Fibroblast of skin of right quadriceps (primary cell): Measurements from ENCODE around the gene HLA-DMB.

Source experiments
- DNase-seq: peaks from one replicate; pipeline ENCODE4 v3.0.0-alpha.2; 2013

The HLA-DMB gene

DNA sequence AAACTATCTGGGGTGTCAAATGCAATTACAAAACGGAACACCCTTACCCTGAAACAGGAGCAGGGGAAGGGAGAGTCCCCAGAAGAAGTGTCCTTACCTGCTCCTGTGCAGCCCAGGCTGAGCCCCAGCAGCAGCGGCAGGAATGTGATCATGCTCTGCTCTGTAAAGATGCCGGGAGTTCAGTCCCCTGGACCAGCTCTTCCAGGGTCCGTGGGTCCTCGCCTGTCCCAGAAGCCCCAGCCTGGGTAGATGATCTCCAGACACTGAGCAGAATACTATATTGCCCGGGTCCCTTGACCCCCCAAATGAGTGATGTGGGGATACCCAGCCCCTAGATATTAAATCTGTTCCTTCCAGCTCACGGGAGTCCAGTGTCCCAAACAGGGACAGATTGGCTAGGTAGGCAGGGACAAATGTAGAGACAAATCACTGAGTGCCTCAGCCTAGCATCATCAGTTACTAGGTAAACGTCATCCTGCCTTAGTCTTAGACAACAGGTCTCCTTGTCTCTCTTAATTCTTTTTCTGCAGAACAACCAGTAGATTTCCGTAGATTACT is at the start of gene HLA-DMB:
TSS of gene HLA-DMB (minus strand) at position 373 of the 558 bp plus-strand sequence. CDS start at position 152, 221 bp downstream.
- peak; percentile 31 for DNase-seq

DNA sequence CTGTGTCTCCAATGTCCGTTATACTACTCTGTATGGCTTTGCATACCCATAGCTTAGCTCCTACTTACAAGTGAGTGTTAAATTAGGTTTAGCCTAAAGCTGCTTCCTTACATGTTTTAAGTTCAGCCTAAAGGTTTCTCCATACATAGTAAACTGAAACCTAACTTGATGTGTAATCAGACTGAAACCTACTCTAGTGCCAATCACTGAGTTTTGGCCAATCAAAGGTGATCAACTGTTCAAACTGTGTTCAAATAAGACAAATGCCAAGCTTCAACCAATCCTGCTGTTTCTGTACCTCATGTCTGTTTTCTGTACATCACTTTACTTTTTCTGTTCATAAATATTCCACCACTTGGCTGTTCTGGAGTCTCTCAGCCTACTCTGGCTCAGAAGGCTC is 48.5 kb upstream of the HLA-DMB start:
- DNase-seq: no peak

DNA sequence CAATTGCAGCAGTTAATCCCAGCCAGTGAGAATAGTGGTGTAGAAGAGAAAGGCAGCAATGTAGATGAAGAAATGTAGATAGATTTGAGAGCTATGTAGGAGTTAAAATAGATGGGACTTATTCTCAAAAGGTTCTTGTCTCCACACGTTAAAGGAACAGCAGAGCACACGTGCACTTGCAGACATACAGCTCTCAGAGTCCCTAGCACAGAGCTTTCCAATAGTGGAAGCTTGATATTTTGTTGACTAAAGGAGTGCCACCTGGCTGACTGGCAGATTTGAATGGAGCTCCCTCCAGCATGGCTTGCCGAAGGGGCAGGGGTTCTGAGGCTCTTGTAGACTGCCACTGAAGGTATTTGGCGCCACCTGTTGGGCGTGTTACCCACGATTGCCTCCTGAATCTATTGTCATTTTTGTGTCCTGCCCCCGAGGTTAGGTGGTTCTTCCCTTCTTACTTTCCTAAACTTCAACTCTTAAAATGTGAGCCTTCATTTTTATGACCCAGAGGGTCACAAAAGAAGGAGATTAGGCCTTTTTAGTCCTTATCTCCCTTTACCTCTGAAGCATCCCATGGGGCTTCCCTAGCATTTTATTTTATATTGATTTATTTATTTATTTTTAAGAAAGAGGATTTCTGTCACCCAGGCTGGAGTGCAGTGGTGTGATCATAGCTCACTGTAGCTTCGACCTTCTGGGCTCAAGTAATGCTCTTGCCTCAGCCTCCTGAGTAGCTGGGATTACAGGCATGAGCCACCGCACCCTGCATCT is 44.0 kb upstream of the HLA-DMB start:
- DNase-seq: peak; percentile 73

DNA sequence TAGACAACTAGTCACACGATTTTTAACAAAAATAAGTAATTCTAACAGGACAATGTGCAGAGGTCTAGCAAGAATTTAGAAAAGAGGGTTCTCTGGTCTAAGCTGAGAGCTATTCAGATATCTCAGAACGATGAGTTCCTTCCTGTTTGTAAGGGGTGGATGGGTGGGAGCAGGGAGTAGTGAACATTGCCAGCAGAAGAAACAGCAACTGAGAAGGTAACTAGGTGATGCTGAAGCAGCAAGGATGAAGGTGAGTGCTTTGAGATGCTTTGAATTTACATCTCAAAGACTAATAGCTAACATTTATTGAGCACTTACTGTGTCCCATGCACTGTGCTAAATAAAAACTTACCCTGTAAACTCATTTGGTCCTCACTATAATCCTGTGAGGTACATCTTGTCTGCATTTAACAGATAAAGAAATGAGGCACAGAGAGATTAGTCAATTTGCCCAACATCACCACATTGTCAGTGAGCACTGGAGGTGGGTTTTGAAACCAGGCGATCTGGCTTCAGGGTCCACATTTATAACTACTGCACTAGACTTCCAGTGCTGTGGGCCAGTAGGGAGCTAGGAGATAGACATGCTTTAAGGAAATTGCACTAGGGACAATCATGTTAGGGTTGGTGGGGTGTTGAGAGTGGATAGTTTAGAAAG is 43.3 kb upstream of the HLA-DMB start:
- no peak for DNase-seq

DNA sequence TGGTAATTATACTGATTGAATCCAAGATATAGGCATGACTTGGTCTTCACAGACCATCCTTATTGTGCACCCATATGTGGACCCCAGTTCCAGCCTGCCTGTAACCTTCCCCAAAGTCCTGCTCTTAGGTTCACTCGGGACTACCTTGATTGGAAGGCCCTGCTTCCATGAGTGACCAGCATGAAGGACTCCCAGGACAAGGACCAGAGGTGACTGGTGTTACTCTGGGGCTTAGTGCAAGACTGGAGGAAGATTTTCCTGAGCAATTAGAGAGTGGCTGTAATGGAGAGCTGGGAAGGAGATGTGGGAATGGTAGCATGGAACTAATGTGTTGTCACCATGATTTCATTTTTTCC is 42.6 kb upstream of the HLA-DMB start:
- no peak for DNase-seq

DNA sequence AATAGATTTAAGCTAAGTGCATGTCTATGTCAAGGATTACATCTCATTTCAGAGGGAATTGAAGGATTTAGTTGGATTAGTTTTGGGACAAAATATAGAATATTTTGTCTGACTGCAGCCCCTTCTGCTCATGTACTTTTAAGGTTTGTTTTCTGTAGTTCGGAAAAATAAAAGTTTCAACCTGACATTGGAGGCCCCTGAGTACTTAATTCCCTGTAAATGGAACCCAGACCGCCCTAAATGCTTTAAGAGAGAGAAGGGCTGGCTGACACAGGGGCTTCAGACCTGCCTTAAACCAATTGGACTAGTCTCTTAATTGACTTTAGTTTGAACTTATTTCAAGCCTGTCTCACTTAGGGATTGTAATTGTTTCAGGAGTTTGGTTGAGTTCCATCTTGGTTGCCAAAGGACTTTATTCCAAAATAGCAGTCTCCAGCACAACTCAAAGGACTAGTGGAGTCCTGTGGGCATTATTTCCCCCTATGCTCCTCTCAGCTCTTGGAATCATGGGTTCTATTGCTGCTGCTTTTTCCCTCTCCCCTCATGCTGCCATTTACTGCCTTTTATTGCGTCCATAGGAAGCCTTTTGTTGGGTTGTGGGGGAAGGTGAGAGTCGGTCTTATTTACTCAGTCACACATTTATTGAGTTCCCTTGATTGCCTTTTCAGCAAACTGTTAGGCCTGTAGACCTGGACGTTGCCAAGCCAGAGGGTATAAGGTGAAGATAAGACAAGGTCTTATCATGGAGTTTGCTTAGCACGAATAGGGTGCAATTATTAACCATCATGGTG is 42.1 kb upstream of the HLA-DMB start:
- no peak for DNase-seq

DNA sequence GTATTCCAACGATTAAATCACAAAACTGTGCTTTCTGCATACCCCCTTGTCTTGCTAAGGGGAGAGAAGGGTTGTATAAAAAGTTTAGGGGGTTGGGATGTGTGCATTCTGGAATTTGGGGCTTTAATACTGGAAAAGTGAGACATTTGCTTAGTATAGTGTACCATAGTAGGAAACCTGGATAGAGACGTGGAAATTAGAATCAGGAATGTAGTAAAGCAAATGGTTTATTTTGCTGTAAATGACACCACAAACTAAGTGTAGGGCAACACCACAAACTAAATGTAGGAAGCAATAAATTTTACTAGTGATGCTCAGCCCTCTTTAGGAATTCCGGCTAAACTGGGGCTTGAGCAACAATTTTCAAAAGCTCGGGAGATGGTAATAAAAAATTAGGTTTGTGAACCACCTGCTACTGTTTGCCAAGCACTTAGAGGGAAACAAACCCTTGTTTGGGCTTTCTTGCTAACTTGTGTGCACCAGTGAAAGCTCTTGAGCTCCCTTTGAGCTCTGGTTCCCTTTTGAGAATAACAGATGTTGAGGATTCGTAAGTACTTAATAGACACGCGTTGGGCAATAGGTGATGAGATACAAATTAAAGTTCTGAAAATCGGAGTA is 41.4 kb upstream of the HLA-DMB start:
- DNase-seq: no peak

DNA sequence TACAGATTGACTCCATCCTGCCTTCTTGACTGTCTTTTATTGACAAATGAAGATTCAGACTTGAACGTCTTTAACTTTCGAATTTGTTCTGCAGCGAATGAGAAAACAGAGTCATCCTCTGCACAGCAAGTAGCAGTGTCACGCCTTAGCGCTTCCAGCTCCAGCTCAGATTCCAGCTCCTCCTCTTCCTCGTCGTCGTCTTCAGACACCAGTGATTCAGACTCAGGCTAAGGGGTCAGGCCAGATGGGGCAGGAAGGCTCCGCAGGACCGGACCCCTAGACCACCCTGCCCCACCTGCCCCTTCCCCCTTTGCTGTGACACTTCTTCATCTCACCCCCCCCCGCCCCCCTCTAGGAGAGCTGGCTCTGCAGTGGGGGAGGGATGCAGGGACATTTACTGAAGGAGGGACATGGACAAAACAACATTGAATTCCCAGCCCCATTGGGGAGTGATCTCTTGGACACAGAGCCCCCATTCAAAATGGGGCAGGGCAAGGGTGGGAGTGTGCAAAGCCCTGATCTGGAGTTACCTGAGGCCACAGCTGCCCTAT is 39.7 kb upstream of the HLA-DMB start:
- no peak for DNase-seq

DNA sequence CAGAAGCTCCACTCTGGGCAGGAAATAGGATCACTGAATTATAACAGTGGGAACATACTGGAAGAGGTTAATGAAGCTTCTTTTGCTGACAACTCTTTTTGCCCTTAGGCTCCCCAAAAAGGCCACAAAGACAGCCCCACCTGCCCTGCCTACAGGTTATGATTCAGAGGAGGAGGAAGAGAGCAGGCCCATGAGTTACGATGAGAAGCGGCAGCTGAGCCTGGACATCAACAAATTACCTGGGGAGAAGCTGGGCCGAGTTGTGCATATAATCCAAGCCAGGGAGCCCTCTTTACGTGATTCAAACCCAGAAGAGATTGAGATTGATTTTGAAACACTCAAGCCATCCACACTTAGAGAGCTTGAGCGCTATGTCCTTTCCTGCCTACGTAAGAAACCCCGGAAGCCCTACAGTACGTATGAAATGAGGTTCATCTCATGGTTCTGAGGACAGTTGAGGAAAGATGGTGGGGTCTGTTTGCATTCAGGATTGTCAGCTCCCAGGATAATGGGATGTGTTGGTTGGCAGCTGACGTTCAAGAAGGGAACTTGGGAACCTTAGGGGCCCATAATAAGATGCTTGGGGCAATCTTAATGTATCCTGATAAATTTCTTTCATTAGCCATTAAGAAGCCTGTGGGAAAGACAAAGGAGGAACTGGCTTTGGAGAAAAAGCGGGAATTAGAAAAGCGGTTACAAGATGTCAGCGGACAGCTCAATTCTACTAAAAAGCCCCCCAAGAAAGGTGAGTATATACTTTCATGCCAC is 39.1 kb upstream of the HLA-DMB start:
- no peak for DNase-seq

DNA sequence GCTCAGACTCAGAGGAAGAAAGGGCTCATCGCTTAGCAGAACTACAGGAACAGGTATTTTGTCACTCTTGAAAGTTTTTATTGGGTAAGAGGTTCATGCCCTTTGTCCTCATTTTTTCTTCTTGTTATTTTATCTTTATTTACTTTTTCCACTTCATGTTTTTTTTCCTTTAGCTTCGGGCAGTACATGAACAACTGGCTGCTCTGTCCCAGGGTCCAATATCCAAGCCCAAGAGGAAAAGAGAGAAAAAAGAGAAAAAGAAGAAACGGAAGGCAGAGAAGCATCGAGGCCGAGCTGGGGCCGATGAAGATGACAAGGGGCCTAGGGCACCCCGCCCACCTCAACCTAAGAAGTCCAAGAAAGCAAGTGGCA is 37.1 kb upstream of the HLA-DMB start:
- DNase-seq: no peak

DNA sequence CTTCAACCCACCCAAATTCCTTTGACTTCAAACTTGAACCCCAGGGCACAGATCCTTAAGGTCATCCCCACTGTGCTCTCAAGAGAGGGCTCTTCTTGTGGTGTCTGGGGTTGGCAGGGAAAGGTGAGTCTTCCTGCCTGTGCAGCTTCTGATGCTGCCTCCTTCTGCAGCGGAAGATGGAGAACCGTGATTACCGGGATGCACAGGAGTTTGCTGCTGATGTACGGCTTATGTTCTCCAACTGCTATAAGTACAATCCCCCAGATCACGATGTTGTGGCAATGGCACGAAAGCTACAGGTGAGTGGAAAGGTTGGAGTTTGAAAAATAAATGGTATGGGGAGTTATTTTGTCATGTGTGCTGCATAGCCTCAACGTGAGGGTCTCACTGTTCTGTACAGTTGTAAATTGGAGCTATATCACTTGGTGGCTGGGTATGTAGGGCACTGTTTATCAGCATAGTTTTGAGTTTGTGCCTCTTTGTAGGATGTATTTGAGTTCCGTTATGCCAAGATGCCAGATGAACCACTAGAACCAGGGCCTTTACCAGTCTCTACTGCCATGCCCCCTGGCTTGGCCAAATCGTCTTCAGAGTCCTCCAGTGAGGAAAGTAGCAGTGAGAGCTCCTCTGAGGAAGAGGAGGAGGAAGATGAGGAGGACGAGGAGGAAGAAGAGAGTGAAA is 36.6 kb upstream of the HLA-DMB start:
- DNase-seq: no peak

DNA sequence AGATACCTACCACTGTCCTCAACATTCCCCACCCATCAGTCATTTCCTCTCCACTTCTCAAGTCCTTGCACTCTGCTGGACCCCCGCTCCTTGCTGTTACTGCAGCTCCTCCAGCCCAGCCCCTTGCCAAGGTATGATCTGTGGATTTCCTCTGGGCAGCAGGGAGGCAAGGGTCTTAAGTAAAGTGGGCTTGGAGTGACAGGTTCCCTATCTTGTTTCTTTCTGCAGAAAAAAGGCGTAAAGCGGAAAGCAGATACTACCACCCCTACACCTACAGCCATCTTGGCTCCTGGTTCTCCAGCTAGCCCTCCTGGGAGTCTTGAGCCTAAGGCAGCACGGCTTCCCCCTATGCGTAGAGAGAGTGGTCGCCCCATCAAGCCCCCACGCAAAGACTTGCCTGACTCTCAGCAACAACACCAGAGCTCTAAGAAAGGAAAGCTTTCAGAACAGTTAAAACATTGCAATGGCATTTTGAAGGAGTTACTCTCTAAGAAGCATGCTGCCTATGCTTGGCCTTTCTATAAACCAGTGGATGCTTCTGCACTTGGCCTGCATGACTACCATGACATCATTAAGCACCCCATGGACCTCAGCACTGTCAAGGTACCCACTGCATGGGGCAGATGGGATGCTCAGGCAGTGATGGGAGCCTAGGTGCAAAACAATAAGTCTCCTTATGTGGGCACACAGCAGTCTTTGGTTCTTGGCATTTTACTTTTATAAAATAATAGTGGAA is 35.7 kb upstream of the HLA-DMB start:
- DNase-seq: no peak

DNA sequence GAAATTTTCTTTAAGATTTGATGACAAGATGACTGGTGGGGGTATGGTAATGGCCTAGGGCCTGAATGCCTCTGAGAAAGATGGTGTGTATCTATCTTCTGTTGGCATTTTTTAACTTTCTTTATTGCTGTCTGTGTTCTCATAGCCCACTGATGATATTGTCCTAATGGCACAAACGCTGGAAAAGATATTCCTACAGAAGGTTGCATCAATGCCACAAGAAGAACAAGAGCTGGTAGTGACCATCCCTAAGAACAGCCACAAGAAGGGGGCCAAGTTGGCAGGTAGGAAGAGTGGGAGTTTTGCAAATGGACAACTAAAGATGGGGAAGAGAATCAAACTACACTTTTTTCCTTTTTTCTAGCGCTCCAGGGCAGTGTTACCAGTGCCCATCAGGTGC is 35.1 kb upstream of the HLA-DMB start:
- DNase-seq: no peak

DNA sequence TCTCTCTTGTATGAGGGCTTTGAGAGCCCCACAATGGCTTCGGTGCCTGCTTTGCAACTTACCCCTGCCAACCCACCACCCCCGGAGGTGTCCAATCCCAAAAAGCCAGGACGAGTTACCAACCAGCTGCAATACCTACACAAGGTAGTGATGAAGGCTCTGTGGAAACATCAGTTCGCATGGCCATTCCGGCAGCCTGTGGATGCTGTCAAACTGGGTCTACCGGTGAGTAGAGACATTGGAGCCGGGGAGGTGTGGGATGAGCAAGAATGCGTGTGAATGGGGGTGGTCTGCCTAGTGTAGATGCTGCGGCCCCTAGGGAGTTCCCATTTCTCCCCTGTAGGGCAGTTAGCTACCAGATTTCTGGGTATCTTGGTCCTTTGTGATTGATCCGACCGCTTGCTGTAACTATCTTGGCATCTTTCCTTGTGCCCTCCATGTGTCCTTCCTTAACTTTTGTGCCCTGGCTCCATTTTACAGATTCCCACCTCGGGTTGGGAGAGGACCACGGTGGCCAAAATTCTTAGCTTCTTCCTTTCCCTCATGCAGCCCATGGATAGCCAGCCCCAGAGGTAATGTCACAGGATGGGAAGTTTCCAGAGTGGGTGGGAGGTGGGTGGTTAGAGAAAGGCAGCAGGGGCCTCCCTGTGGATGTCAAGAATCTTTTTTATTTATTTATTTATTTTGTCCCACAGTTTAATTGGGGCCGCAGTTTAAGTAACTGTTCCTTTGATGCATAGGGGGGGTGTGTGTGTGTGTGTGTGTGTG is 33.9 kb upstream of the HLA-DMB start:
- DNase-seq: no peak

DNA sequence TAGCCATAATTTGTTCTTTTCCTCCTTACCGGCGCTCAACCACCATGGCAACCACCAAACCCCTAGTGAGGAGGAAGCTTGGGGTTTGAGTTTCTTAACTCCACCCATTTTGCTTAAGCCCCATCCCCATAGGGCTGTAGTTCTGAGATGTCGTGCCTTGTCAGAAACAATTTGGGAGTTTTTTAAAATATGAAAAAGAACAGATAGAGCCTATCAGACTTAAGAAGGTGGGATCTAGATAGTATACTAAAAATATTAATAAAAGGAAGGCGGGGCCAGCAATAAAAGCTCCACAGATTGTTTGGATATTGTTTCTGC is 33.1 kb upstream of the HLA-DMB start:
- DNase-seq: no peak

DNA sequence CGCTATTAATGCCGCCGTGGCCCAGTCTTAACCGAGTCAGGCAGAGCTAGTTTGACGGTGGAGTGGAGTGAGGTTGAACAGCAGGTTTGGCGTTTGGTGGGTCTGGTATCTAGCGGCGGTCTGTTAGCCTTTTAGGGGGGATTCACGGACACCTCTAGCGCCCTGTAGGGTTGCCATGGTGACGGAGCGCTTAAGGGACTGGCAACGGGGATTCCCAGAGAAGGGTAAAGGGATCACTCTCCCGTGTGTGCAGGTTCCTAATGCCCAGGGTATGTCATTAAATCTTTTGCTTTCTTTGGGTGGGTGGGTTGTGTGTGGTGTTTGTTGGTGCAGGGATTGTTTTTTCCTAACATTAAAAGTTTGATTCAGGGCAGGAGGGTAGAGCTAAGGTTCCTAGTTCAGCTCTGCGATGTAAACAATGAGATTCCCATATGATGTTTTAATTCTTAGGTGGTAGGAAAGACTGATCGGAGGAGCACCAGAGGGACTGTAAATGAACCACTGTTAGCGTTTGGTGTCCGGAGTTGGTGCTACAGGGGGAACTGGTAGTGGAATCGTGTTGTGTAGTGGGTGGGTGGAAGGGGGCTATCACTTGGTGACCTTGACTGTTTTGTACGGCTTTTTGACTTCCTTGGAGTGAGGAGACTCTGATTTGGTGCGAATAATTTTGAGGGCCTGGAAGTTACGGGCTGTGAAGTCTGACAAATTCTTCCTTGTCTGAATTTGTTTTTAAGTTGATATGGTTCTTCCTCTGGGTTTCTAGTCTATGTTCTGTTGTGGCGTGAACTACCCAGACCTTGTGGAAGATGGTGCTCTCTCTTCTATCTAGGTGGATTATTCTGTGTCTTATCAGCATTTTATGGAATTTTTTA is 32.6 kb upstream of the HLA-DMB start:
- no peak for DNase-seq

DNA sequence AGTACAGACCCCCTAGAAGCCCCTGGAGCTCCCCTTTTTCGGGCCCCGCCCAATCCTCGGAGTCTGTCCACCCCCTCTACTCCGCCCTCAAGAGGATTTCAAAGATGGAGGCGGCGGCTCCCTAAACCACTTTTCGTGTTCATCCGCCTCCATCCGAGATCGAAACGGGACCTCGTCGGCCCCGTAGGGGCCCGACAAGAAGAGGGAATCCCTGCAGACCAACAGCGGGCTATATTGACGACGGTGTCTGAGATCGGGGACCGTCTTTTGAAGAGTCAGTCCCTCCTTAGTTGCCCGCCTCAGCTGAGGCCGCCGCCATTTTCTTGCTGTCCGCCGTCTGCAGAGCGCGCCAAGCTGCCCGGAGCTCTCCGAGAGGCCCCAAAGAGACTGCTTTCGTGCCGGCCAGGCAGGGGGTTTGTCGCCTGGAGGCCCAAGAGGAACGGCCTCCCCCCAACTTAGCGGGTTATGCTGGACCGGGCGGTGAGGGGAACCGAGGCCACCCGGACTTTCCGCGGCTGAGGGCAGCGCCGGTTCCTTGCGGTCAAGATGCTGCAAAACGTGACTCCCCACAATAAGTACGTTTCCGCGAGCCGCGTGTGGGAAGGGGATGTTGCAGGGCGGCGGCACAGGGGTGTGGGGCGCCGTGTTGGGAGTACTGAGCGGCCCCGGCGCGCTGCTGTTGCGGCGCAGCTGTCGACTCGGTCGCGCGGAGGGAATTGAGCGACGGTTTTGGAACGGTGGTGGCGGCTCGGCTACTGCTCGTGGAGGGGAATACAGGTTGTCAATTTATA is 31.7 kb upstream of the HLA-DMB start:
- DNase-seq: no peak
